Type B pancreatic cell (in vitro differentiated cells): ENCODE results near the gene SLMAP. TPM values are rescaled to one million over a fixed set of nuclear protein-coding genes. Genes with fewer than 3 reads are reported as not detected.

Source experiments
- DNase-seq: peaks from one replicate; pipeline ENCODE4 v3.0.0; 2021; ENCODE audit warnings: mixed read lengths; ENCODE audit not compliant: unreplicated experiment; ENCODE audit errors: extremely low spot score
- H3K27ac Mint-ChIP-seq: 2 replicates; pipeline ENCODE4 v1.8.0; 2021; ENCODE audit warnings: mild to moderate bottlenecking, mixed read lengths
- H3K27me3 Mint-ChIP-seq: 2 replicates; pipeline ENCODE4 v1.8.0; 2021; ENCODE audit warnings: mixed read lengths
- H3K36me3 Mint-ChIP-seq: 2 replicates; pipeline ENCODE4 v1.8.0; 2021; ENCODE audit warnings: mixed read lengths
- H3K4me1 Mint-ChIP-seq: one replicate; pipeline ENCODE4 v1.8.0; 2021; ENCODE audit warnings: mixed read lengths; ENCODE audit not compliant: unreplicated experiment
- H3K4me3 Mint-ChIP-seq: 2 replicates; pipeline ENCODE4 v1.8.0; 2021; ENCODE audit warnings: mild to moderate bottlenecking, mixed read lengths
- H3K9me3 Mint-ChIP-seq: 2 replicates; pipeline ENCODE4 v1.8.0; 2021; ENCODE audit warnings: mixed read lengths
- CTCF ChIP-seq: fragments of 200-600 bp; sonication (generic); conservative IDR thresholded peaks from 2 replicates; pipeline ENCODE4 v1.5.0; 2021; ENCODE audit warnings: antibody characterized with exemption, mild to moderate bottlenecking
- total RNA-seq: library from RNA; stranded (reverse); gene quantifications from 2 replicates; pipeline ENCODE4 v1.2.1, GENCODE V29; 2021; ENCODE audit warnings: low replicate concordance

Gene SLMAP
- total RNA-seq, 1 donor from 2014 or later = 55.1 TPM

- H3K4me3 Mint-ChIP-seq = no peak overlapping the region
- H3K4me1 Mint-ChIP-seq = no peaks in the 10 kb centered on the region
- H3K36me3 Mint-ChIP-seq = peaks cover 29% of the 10 kb centered on the region
- no peak overlapping the region for H3K27ac Mint-ChIP-seq
- no peaks in the 10 kb centered on the region for H3K9me3 Mint-ChIP-seq
- no peak for TF ChIP-seq CTCF
- no peak for DNase-seq
- no peaks in the 10 kb centered on the region for H3K27me3 Mint-ChIP-seq
Observed at GRCh38 chr3:57889807-57890206, 133.7 kb downstream of the SLMAP start.

GRCh38 chr3:57890874-57891273, 134.8 kb downstream of the SLMAP start:
- H3K9me3 Mint-ChIP-seq = no peaks in the 10 kb centered on the region
- no peak for DNase-seq
- peaks cover 28% of the 10 kb centered on the region for H3K36me3 Mint-ChIP-seq
- H3K27ac Mint-ChIP-seq = no peak overlapping the region
- no peak for TF ChIP-seq CTCF
- H3K27me3 Mint-ChIP-seq = no peaks in the 10 kb centered on the region
- H3K4me1 Mint-ChIP-seq = no peaks in the 10 kb centered on the region
- H3K4me3 Mint-ChIP-seq = no peak overlapping the region

GRCh38 chr3:57892423-57892822, 136.3 kb downstream of the SLMAP start:
- H3K36me3 Mint-ChIP-seq = peaks cover 25% of the 10 kb centered on the region
- H3K27ac Mint-ChIP-seq = no peak overlapping the region
- H3K9me3 Mint-ChIP-seq = no peaks in the 10 kb centered on the region
- no peaks in the 10 kb centered on the region for H3K4me1 Mint-ChIP-seq
- no peaks in the 10 kb centered on the region for H3K27me3 Mint-ChIP-seq
- TF ChIP-seq CTCF = no peak
- no peak for DNase-seq
- no peak overlapping the region for H3K4me3 Mint-ChIP-seq

- no peaks in the 10 kb centered on the region for H3K4me1 Mint-ChIP-seq
- no peaks in the 10 kb centered on the region for H3K27me3 Mint-ChIP-seq
- H3K36me3 Mint-ChIP-seq = peaks cover 22% of the 10 kb centered on the region
- no peak for DNase-seq
- no peak overlapping the region for H3K27ac Mint-ChIP-seq
- TF ChIP-seq CTCF = no peak
- H3K4me3 Mint-ChIP-seq = no peak overlapping the region
- H3K9me3 Mint-ChIP-seq = no peaks in the 10 kb centered on the region
Observed at GRCh38 chr3:57893156-57893555, 137.0 kb downstream of the SLMAP start.

- H3K27me3 Mint-ChIP-seq = no peaks in the 10 kb centered on the region
- TF ChIP-seq CTCF = no peak
- H3K4me3 Mint-ChIP-seq = no peak overlapping the region
- no peaks in the 10 kb centered on the region for H3K9me3 Mint-ChIP-seq
- peaks cover 22% of the 10 kb centered on the region for H3K36me3 Mint-ChIP-seq
- H3K4me1 Mint-ChIP-seq = no peaks in the 10 kb centered on the region
- DNase-seq = no peak
- no peak overlapping the region for H3K27ac Mint-ChIP-seq
Observed at GRCh38 chr3:57893668-57894067, 137.6 kb downstream of the SLMAP start.

- Mint-ChIP-seq H3K9me3 (no peaks in the 10 kb centered on the region), H3K27ac (no peak overlapping the region), H3K4me3 (no peak overlapping the region), H3K36me3 (peaks cover 26% of the 10 kb centered on the region), H3K27me3 (no peaks in the 10 kb centered on the region), H3K4me1 (no peaks in the 10 kb centered on the region)
- TF ChIP-seq CTCF = no peak
- DNase-seq = no peak
Observed at GRCh38 chr3:57896031-57896430, 139.9 kb downstream of the SLMAP start.
